Left lung (tissue), 10 donors: ENCODE results near the gene FOXRED2. TPM values are rescaled to one million over a fixed set of nuclear protein-coding genes. Genes with fewer than 3 reads are reported as not detected.

ENCODE experiments used
- ATAC-seq: fragments of 200-7000 bp; cut with Tn5 transposase; one replicate; pipeline ENCODE4 v1.9.1; 2020; ENCODE audit warnings: moderate library complexity
- DNase-seq, 4 donors: peaks; one replicate each; pipeline ENCODE4 v3.0.0-alpha.2; 2013 to 2020
- H3K27ac ChIP-seq, 2 donors: fragments of 200-600 bp; sonication (generic) in 1 of 2; one replicate each; pipeline versions ENCODE4 v1.5.0 to v1.8.0; 2020 to 2021
- H3K27me3 ChIP-seq, 2 donors: fragments of 200-600 bp; sonication (generic) in 1 of 2; one replicate each; pipeline versions ENCODE4 v1.5.0 to v1.8.0; 2020 to 2021
- H3K36me3 ChIP-seq, 2 donors: fragments of 200-600 bp; sonication (generic) in 1 of 2; one replicate each; pipeline versions ENCODE4 v1.5.0 to v1.8.0; 2020 to 2021
- H3K4me1 ChIP-seq, 2 donors: fragments of 200-600 bp; one replicate each; pipeline ENCODE4 v1.8.0; 2021
- H3K4me3 ChIP-seq, 2 donors: fragments of 200-600 bp; sonication (generic) in 1 of 2; one replicate each; pipeline versions ENCODE4 v1.5.0 to v1.8.0; 2020 to 2021; ENCODE audit warnings: mild to moderate bottlenecking in 1 of 2
- H3K9me3 ChIP-seq, 2 donors: fragments of 200-600 bp; sonication (generic) in 1 of 2; one replicate each; pipeline versions ENCODE4 v1.5.0 to v1.8.0; 2020 to 2021
- CTCF ChIP-seq, 2 donors: fragments of 200-600 bp; sonication (generic) in 1 of 2; IDR thresholded peaks; one replicate each; pipeline versions ENCODE4 v1.5.0 to v1.8.0; 2021; ENCODE audit warnings: antibody characterized with exemption in 2 of 2
- intact Hi-C, 2 donors: fragments of 100-400 bp; cut with DNase I; formaldehyde crosslinking; loops; one replicate each; pipeline versions ENCODE4 v1.11.2 to v1.14.2; 2022
- polyA plus RNA-seq, 6 donors: library from polyadenylated mRNA; unstranded; fragments of 120-200 nt; gene quantifications; one replicate each; pipeline ENCODE4 v1.2.1, GENCODE V29; 2013; ENCODE audit not compliant: insufficient read length in 6 of 6
- total RNA-seq, 2 donors: library from RNA; stranded (reverse); fragmentation: NEBNext Ultra II Directional; extraction: Animal tissue kit (Norgen Biotek cat#: 25700); gene quantifications; one replicate each; pipeline ENCODE4 v1.2.1, GENCODE V29; 2021
- donor health status: DM: no; HTN: yes; CAD: no.
- donor health status: DM: no; HTN: no; CAD: no.

The FOXRED2 gene
- total and polyA plus RNA-seq, 8 donors: 17.2 to 25.0 (median 21.6) TPM

- H3K9me3 ChIP-seq: no peaks in the 10 kb centered on the region
- peak overlapping the region; percentile 46 to 66 for H3K4me3 ChIP-seq
- intact Hi-C loops: no loop called here
- H3K27ac ChIP-seq: peak overlapping the region; percentile 62 to 76
- no peak for DNase-seq
- peaks cover 8 to 29% of the 10 kb centered on the region in 2 donors for H3K4me1 ChIP-seq
- ATAC-seq: no peak
- peaks cover 0 to 36% of the 10 kb centered on the region in 2 donors for H3K36me3 ChIP-seq
- TF ChIP-seq CTCF (IDR thresholded peaks at IDR 0.05): no peak
- no peaks in the 10 kb centered on the region for H3K27me3 ChIP-seq
These were observed 724 bp upstream of the FOXRED2 start for GRCh38 chr22:36507518-36508010.

- ATAC-seq: no peak
- Histone ChIP-seq H3K9me3 (no peaks in the 10 kb centered on the region), H3K27me3 (no peaks in the 10 kb centered on the region), H3K27ac (peak overlapping the region in 1 of 2 donors; percentile 62), H3K4me3 (peak overlapping the region; percentile 46 to 66), H3K36me3 (peaks cover 0 to 22% of the 10 kb centered on the region in 2 donors), H3K4me1 (peaks cover 8 to 29% of the 10 kb centered on the region in 2 donors)
- no peak for TF ChIP-seq CTCF (IDR thresholded peaks at IDR 0.05)
- DNase-seq: peak in 1 of 4 donors; percentile 76
- intact Hi-C loops: no loop called here
These were observed 723 bp downstream of the FOXRED2 start for GRCh38 chr22:36505998-36506635.

- no peak overlapping the region for H3K27ac ChIP-seq
- no peaks in the 10 kb centered on the region for H3K9me3 ChIP-seq
- H3K4me1 ChIP-seq: peaks cover 0 to 16% of the 10 kb centered on the region in 2 donors
- no peak for ATAC-seq
- H3K4me3 ChIP-seq: no peak overlapping the region
- TF ChIP-seq CTCF (IDR thresholded peaks at IDR 0.05): no peak
- H3K36me3 ChIP-seq: peaks cover 0 to 9% of the 10 kb centered on the region in 2 donors
- DNase-seq: no peak
- H3K27me3 ChIP-seq: no peaks in the 10 kb centered on the region
- intact Hi-C loops: no loop called here
These were observed 8.8 kb downstream of the FOXRED2 start for GRCh38 chr22:36497910-36498665.

- Histone ChIP-seq H3K27me3 (no peaks in the 10 kb centered on the region), H3K4me3 (no peak overlapping the region), H3K9me3 (no peaks in the 10 kb centered on the region), H3K4me1 (peaks cover 0 to 16% of the 10 kb centered on the region in 2 donors), H3K27ac (peak overlapping the region in 1 of 2 donors; percentile 46), H3K36me3 (peaks cover 0 to 21% of the 10 kb centered on the region in 2 donors)
- no peak for TF ChIP-seq CTCF (IDR thresholded peaks at IDR 0.05)
- peak in 2 of 4 donors; percentile 67 to 82 for DNase-seq
- intact Hi-C loops: no loop called here
- ATAC-seq: peak; percentile 73
These were observed 13.1 kb downstream of the FOXRED2 start for GRCh38 chr22:36493690-36494110.

GRCh38 chr22:36492109-36492508 is 14.7 kb downstream of the FOXRED2 start:
- no peaks in the 10 kb centered on the region for H3K9me3 ChIP-seq
- ATAC-seq (no peak), DNase-seq (no peak)
- peaks cover 0 to 25% of the 10 kb centered on the region in 2 donors for H3K36me3 ChIP-seq
- intact Hi-C loops: no loop called here
- no peak overlapping the region for H3K27ac ChIP-seq
- H3K4me3 ChIP-seq: no peak overlapping the region
- H3K27me3 ChIP-seq: no peaks in the 10 kb centered on the region
- peaks cover 0 to 16% of the 10 kb centered on the region in 2 donors for H3K4me1 ChIP-seq
- no peak for TF ChIP-seq CTCF (IDR thresholded peaks at IDR 0.05)
